Transverse colon (tissue), 4 donors: ENCODE results near the gene ADCY10. TPM values are rescaled to one million over a fixed set of nuclear protein-coding genes. Genes with fewer than 3 reads are reported as not detected.

Experiments used
- DNase-seq: peaks from one replicate; pipeline ENCODE4 v3.0.0-alpha.2; 2019
- H3K27ac ChIP-seq, 4 donors: fragments of 200-600 bp; sonication (generic); 2 replicates each; pipeline ENCODE4 v1.5.1; 2016 to 2018; ENCODE audit warnings: inconsistent platforms in 4 of 4
- H3K27me3 ChIP-seq: fragments of 200-600 bp; sonication (generic); 2 replicates; pipeline ENCODE4 v1.5.1; 2017; ENCODE audit warnings: inconsistent platforms
- H3K36me3 ChIP-seq, 4 donors: fragments of 200-600 bp; sonication (generic); 2 replicates each; pipeline ENCODE4 v1.5.1; 2017 to 2019; ENCODE audit warnings: inconsistent platforms in 4 of 4
- H3K4me1 ChIP-seq, 4 donors: fragments of 200-600 bp; sonication (generic); 2 replicates each; pipeline ENCODE4 v1.5.1; 2017 to 2020; ENCODE audit warnings: inconsistent platforms in 4 of 4
- H3K4me3 ChIP-seq, 4 donors: fragments of 200-600 bp; sonication (generic); 1 replicate in 1 of 4; 2 replicates in 3 of 4; pipeline versions ENCODE4 v1.5.1 to v1.6.1; 2017 to 2019; ENCODE audit warnings: inconsistent platforms in 4 of 4
- H3K9me3 ChIP-seq, 2 donors: fragments of 200-600 bp; sonication (generic); 2 replicates each; pipeline ENCODE4 v1.5.1; 2017 to 2019; ENCODE audit warnings: inconsistent platforms in 2 of 2
- EP300 ChIP-seq: sonication (generic); formaldehyde crosslinking; IDR thresholded peaks from one replicate; pipeline ENCODE4 v1.6.1; 2017; ENCODE audit warnings: antibody characterized with exemption, low read depth
- POLR2A ChIP-seq: fragments of 450-650 bp; IDR thresholded peaks from one replicate; pipeline ENCODE4 v1.6.1; 2016; ENCODE audit warnings: antibody characterized with exemption, mild to moderate bottlenecking, moderate library complexity
- POLR2AphosphoS5 ChIP-seq, 3 donors: sonication (generic); formaldehyde crosslinking; IDR thresholded peaks; one replicate each; pipeline ENCODE4 v1.6.1; 2016; ENCODE audit warnings: antibody characterized with exemption in 3 of 3
- whole genome bisulfite sequencing, 2 donors: methylation state at CpG; one replicate each; pipeline ENCODE4 v1.1.5; 2018; ENCODE audit warnings: low coverage in 1 of 2; 5-methylcytosine and 5-hydroxymethylcytosine counted together
- in situ Hi-C, 4 donors: fragments of 200-750 bp; cut with MboI; loops; one replicate each; pipeline versions ENCODE4 v1.15.0 to v1.15.1; 2017; ENCODE audit warnings: low sequenced_read_pairs in 3 of 4, low pct_ligation_motif_present in 1 of 4, low pct_unique_long_range_greater_than_20kb in 1 of 4
- intact Hi-C: fragments of 100-400 bp; cut with DNase I; formaldehyde crosslinking; loops from one replicate; pipeline ENCODE4 v1.15.1; 2023; ENCODE audit warnings: low total_unique reads
- total RNA-seq, 4 donors: library from RNA; depleted of rRNA; stranded (reverse); fragments of >200 nt; gene quantifications; one replicate each; pipeline ENCODE4 v1.1.0, GENCODE V29; 2016
- TF ChIP-seq, protein P1 (sequence below), 5 experiments: fragments of 200-600 bp in 3 of 5; fragments of 450-650 bp in 2 of 5; sonication (generic) in 3 of 5; IDR thresholded peaks; 1 replicate in 2 of 5; 2 replicates in 3 of 5; pipeline ENCODE4 v1.5.1; 2016 to 2017; ENCODE audit warnings: antibody characterized with exemption in 5 of 5, inconsistent platforms in 3 of 5, mild to moderate bottlenecking in 2 of 5, moderate library complexity in 1 of 5

ADCY10 gene
- total RNA-seq, 4 donors from 2014 or later: 0.27 to 3.7 TPM; not detected in 2

DNA sequence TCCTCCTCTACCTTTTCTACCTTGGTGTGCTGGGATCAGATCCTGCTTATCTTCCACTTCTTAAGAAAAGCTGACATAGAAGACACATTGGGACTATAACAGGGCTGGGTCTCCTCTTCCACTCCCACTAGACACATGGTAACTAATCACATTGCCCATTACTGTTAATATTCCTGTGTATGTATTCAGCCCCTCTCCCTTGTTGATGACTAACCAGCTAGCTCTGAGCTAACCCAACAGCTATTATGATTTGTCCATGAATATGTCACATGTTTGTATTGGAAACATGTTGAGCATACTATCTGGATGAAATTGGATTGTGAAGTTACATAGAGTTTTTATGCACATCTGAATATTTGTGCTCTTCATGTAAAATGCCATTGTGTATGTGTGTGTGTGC, 139.2 kb downstream of the ADCY10 start:
- in situ Hi-C loops: no loop called here

DNA sequence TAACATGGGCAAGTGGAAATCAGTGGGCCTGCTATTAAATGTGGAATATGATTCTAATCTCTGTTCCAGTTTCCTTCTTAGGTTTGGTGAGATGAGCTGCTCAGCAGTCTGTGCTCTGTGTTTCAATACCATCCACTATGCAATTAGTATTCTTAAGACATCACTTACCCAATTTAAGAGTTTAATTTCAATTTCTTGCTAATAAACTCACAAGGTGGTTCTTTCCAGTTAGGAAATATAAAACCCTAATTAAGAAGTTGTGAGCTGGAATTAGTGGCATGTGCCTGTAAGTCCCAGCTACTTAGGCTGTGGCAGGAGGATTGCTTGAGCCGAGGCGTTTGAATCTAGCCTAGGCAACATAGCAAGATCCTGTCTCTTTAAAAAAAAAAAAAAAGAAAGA, 140.4 kb downstream of the ADCY10 start:
- H3K27ac ChIP-seq: no peak overlapping the region
- H3K9me3 ChIP-seq: no peaks in the 10 kb centered on the region
- intact Hi-C loops: no loop called here
- no peak overlapping the region for H3K4me3 ChIP-seq
- H3K4me1 ChIP-seq: peaks cover 0 to 2% (median 0%) of the 10 kb centered on the region in 4 donors
- 80 to 85% methylated on average over 2 of the region's 2 CpGs for WGBS, 2 donors
- H3K27me3 ChIP-seq: no peaks in the 10 kb centered on the region
- H3K36me3 ChIP-seq: peaks cover 0 to 22% (median 11%) of the 10 kb centered on the region in 4 donors
- DNase-seq: no peak
- in situ Hi-C loops: no loop called here
- no peak for TF ChIP-seq POLR2AphosphoS5 (IDR thresholded peaks at IDR 0.05)
- TF ChIP-seq, protein P1, sequence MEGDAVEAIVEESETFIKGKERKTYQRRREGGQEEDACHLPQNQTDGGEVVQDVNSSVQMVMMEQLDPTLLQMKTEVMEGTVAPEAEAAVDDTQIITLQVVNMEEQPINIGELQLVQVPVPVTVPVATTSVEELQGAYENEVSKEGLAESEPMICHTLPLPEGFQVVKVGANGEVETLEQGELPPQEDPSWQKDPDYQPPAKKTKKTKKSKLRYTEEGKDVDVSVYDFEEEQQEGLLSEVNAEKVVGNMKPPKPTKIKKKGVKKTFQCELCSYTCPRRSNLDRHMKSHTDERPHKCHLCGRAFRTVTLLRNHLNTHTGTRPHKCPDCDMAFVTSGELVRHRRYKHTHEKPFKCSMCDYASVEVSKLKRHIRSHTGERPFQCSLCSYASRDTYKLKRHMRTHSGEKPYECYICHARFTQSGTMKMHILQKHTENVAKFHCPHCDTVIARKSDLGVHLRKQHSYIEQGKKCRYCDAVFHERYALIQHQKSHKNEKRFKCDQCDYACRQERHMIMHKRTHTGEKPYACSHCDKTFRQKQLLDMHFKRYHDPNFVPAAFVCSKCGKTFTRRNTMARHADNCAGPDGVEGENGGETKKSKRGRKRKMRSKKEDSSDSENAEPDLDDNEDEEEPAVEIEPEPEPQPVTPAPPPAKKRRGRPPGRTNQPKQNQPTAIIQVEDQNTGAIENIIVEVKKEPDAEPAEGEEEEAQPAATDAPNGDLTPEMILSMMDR (IDR thresholded peaks at IDR 0.05): no peak
- TF ChIP-seq POLR2A: no peak
- TF ChIP-seq EP300: no peak

More for the DNA sequence above, 139.2 kb downstream of the ADCY10 start:
- no peak overlapping the region for H3K27ac ChIP-seq
- TF ChIP-seq, protein P1 (IDR thresholded peaks at IDR 0.05): no peak
- TF ChIP-seq POLR2A: no peak
- no peak for TF ChIP-seq POLR2AphosphoS5 (IDR thresholded peaks at IDR 0.05)
- TF ChIP-seq EP300: no peak
- no peaks in the 10 kb centered on the region for H3K9me3 ChIP-seq
- H3K4me3 ChIP-seq: no peak overlapping the region
- H3K36me3 ChIP-seq: peaks cover 0 to 18% (median 9%) of the 10 kb centered on the region in 4 donors
- no peak for DNase-seq
- intact Hi-C loops: no loop called here
- H3K4me1 ChIP-seq: peaks cover 0 to 2% (median 0%) of the 10 kb centered on the region in 4 donors
- H3K27me3 ChIP-seq: no peaks in the 10 kb centered on the region

DNA sequence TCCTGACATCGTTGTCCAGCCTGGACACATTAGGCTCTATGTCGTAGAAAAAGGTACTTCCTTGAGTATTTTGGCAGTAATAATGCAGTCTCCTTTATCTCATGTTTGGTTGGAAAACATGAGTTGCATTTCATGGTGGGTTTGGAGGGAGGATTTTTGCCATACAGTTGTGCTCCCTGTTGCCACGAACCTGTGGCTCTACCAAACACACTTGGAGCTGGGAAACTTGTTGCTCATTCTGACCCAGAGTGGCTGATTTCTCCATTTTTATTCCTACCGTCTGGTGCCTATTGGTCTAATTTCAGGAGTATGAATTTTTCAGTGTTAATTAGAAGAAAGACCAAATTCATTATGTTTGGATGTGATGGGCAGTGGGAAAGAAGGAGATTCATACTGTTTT, 141.5 kb downstream of the ADCY10 start:
- no peaks in the 10 kb centered on the region for H3K27me3 ChIP-seq
- no peaks in the 10 kb centered on the region for H3K9me3 ChIP-seq
- in situ Hi-C loops (no loop called here), intact Hi-C loops (no loop called here)
- H3K27ac ChIP-seq: no peak overlapping the region
- 89 to 100% methylated on average over 4 of the region's 4 CpGs for WGBS, 2 donors
- TF ChIP-seq EP300 (no peak), POLR2AphosphoS5 (IDR thresholded peaks at IDR 0.05) (no peak), POLR2A (no peak)
- TF ChIP-seq, protein P1 (IDR thresholded peaks at IDR 0.05): no peak
- H3K36me3 ChIP-seq: peaks cover 0 to 23% (median 9%) of the 10 kb centered on the region in 4 donors
- H3K4me3 ChIP-seq: no peak overlapping the region
- H3K4me1 ChIP-seq: peaks cover 0 to 2% (median 0%) of the 10 kb centered on the region in 4 donors
- no peak for DNase-seq

DNA sequence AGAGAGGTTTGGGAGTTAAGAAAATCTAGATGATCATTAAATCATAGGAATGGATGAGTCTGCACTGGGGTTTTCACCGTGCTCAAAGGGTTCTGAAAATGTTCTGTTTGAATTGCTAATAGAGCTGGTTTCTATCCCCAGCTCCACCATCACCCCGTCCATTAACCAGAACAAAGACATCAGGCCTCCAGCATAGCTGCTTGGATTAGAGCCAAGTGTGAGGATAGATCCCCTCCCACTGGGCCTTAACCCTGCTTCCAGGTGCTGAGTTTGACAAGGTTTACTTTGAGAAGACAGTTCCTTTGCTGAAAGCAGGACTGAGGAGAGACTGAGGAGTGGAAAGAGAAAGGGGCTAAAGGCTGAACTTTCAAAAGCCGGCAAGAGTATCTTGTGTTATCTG, 143.8 kb downstream of the ADCY10 start:
- Histone ChIP-seq H3K4me3 (no peak overlapping the region), H3K36me3 (peaks cover 0 to 17% (median 6%) of the 10 kb centered on the region in 4 donors), H3K27me3 (no peaks in the 10 kb centered on the region), H3K4me1 (no peaks in the 10 kb centered on the region), H3K27ac (no peak overlapping the region), H3K9me3 (no peaks in the 10 kb centered on the region)
- in situ Hi-C loops (no loop called here), intact Hi-C loops (no loop called here)
- DNase-seq: no peak
- TF ChIP-seq EP300 (no peak), POLR2AphosphoS5 (IDR thresholded peaks at IDR 0.05) (no peak), POLR2A (no peak)
- TF ChIP-seq, protein P1 (IDR thresholded peaks at IDR 0.05): no peak
- 91 to 100% methylated on average over 2 to 3 of the region's 3 CpGs for WGBS, 2 donors
